ENCODE results near the gene TSPAN13.

The TSPAN13 gene

DNA sequence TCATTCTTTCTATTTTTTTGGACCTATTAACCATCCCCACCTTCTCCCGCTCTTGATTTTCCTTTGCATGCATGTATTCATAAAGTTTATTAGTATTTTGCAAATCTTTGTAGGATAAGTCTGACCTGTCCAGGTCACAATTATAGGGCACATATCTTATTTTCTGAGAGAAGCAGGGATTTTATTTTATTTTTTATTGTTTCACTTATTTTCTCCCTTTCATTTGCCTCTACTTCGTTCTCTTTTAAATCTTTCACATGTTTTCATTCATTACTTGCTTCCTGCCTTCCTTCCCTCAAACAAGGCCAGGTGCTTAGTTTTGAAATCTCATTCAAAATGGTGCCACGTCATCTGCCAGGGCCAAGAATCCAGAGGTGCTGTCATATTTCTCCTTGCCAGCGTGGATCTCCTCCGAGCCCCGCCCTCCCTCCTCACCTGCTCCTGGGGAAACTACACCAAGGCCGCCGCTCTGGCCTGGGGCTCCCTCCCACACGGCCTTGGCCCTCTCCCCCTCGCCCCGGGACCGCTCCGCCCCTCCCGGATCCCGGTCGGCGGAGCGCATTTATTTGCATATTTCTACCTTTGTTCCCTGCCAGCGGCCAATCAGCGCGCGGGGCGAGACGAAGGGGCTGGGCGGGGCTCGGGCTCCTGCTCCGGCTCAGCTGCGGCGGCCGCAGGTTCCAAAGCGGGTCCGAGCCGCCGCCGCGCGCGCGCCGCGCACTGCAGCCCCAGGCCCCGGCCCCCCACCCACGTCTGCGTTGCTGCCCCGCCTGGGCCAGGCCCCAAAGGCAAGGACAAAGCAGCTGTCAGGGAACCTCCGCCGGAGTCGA, at the start of gene TSPAN13:
Gene TSPAN13 (plus strand): TSS at position 654 of the 830 bp plus-strand sequence. CDS start 213 bp downstream, outside the sequence.
- peak within 1 kb of the TSS; percentile 76 for H3K4me3 Mint-ChIP-seq
- no peaks in the 10 kb centered on the region for H3K9me3 Mint-ChIP-seq
- CTCF ChIA-PET: no interaction called here
- H3K4me1 Mint-ChIP-seq: peaks cover 14% of the 10 kb centered on the region
- no peaks in the 10 kb centered on the region for H3K36me3 Mint-ChIP-seq
- DNase-seq: peak; percentile 86
- H3K27ac Mint-ChIP-seq: no peak within 1 kb of the TSS
- peaks cover 36% of the 10 kb centered on the region for H3K27me3 Mint-ChIP-seq

DNA sequence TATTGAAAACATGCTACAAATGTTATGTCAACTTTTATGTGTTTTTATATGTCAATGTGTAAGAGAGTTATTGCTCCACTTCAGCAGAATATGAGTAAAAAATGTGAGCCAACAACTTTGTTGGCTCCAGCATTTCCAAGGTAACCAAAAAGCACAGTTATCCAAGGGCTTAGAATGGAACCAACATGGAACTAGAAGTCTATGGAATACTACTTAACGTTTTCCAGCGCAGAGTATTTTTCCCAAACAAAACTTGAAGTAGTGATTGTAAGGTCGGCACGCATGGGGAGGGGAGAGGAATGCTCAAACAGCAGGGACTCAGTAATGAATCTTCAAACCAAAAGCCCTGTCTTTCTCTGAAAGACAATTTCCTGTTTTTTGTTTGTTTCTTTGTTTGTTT, 45.0 kb upstream of the TSPAN13 start:
- CTCF ChIA-PET: no interaction called here
- peaks cover 6% of the 10 kb centered on the region for H3K4me1 Mint-ChIP-seq
- H3K4me3 Mint-ChIP-seq: no peak overlapping the region
- no peak overlapping the region for H3K27ac Mint-ChIP-seq
- H3K9me3 Mint-ChIP-seq: no peaks in the 10 kb centered on the region
- H3K27me3 Mint-ChIP-seq: no peaks in the 10 kb centered on the region
- H3K36me3 Mint-ChIP-seq: peaks cover 39% of the 10 kb centered on the region
- no peak for DNase-seq

- no peak overlapping the region for H3K4me3 Mint-ChIP-seq
- H3K27ac Mint-ChIP-seq: no peak overlapping the region
- CTCF ChIA-PET: no interaction called here
- no peaks in the 10 kb centered on the region for H3K9me3 Mint-ChIP-seq
- peaks cover 36% of the 10 kb centered on the region for H3K36me3 Mint-ChIP-seq
- H3K4me1 Mint-ChIP-seq: peaks cover 6% of the 10 kb centered on the region
- DNase-seq: no peak
- no peaks in the 10 kb centered on the region for H3K27me3 Mint-ChIP-seq
Observed at GRCh38 chr7:16708980-16709379, 44.6 kb upstream of the TSPAN13 start.

DNA sequence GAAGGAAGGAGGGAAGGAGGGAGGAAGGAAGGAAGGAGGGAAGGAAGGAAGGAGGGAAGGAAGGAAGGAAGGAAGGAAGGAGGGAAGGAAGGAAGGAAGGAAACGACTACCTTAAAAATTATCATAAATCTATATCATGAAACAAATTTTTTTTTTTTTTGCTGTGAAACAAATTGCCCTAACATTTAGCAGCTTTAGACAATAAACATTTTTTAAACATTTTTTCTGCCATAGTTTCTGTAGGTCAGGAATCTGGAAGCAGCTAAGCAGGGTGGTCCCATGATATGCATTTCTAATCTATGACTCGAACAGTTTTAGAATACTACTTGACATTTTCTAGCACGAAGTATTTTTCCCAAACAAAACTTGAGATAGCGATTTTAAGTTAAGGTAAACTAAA, 42.9 kb upstream of the TSPAN13 start:
- Mint-ChIP-seq H3K27ac (no peak overlapping the region), H3K4me3 (no peak overlapping the region), H3K9me3 (no peaks in the 10 kb centered on the region), H3K27me3 (no peaks in the 10 kb centered on the region), H3K36me3 (peaks cover 30% of the 10 kb centered on the region), H3K4me1 (peaks cover 6% of the 10 kb centered on the region)
- no peak for DNase-seq
- CTCF ChIA-PET: no interaction called here

- Mint-ChIP-seq H3K36me3 (peaks cover 22% of the 10 kb centered on the region), H3K27me3 (no peaks in the 10 kb centered on the region), H3K9me3 (no peaks in the 10 kb centered on the region), H3K4me3 (no peak overlapping the region), H3K4me1 (peaks cover 6% of the 10 kb centered on the region), H3K27ac (no peak overlapping the region)
- CTCF ChIA-PET: no interaction called here
- DNase-seq: no peak
Observed at GRCh38 chr7:16711730-16712129, 41.8 kb upstream of the TSPAN13 start.

GRCh38 chr7:16712916-16713315, 40.6 kb upstream of the TSPAN13 start:
- Mint-ChIP-seq H3K27ac (no peak overlapping the region), H3K4me1 (peaks cover 6% of the 10 kb centered on the region), H3K4me3 (no peak overlapping the region), H3K36me3 (peaks cover 18% of the 10 kb centered on the region), H3K27me3 (no peaks in the 10 kb centered on the region), H3K9me3 (no peaks in the 10 kb centered on the region)
- CTCF ChIA-PET: no interaction called here
- no peak for DNase-seq

- CTCF ChIA-PET: no interaction called here
- H3K27ac Mint-ChIP-seq: no peak overlapping the region
- no peaks in the 10 kb centered on the region for H3K9me3 Mint-ChIP-seq
- no peak for DNase-seq
- no peak overlapping the region for H3K4me3 Mint-ChIP-seq
- no peaks in the 10 kb centered on the region for H3K27me3 Mint-ChIP-seq
- peaks cover 6% of the 10 kb centered on the region for H3K36me3 Mint-ChIP-seq
- H3K4me1 Mint-ChIP-seq: peaks cover 3% of the 10 kb centered on the region
Observed at GRCh38 chr7:16715928-16716327, 37.6 kb upstream of the TSPAN13 start.

- H3K36me3 Mint-ChIP-seq: no peaks in the 10 kb centered on the region
- H3K27me3 Mint-ChIP-seq: no peaks in the 10 kb centered on the region
- CTCF ChIA-PET: interaction anchor here (0.7 kb wide), 1 partner anchor 472 kb away, joined by 3 read pairs; no protein-coding TSS in a partner anchor
- H3K4me1 Mint-ChIP-seq: no peaks in the 10 kb centered on the region
- no peak overlapping the region for H3K27ac Mint-ChIP-seq
- H3K4me3 Mint-ChIP-seq: no peak overlapping the region
- DNase-seq: no peak
- H3K9me3 Mint-ChIP-seq: no peaks in the 10 kb centered on the region
Observed at GRCh38 chr7:16718111-16718656, 35.4 kb upstream of the TSPAN13 start.

DNA sequence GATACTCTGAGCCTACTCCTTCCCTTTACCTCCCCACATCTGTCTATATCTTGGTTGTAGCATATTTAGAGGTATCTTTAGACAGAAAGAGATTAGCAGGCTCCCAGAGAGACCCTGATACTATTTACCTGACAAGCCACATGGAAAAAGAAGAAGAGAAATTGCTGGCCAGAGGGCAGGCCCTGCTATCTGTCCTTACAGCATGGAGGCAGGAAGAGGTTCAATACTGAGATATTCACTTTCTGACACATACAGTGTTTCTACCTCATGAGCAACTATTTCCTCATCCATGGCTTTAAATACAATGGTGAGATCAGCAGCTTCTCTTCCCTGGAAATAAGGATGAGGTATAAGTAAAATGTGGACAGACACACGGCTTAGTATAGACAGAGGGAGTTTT, 33.9 kb upstream of the TSPAN13 start:
- H3K9me3 Mint-ChIP-seq: no peaks in the 10 kb centered on the region
- no peak overlapping the region for H3K27ac Mint-ChIP-seq
- no peak overlapping the region for H3K4me3 Mint-ChIP-seq
- no peak for DNase-seq
- H3K4me1 Mint-ChIP-seq: no peaks in the 10 kb centered on the region
- CTCF ChIA-PET: no interaction called here
- no peaks in the 10 kb centered on the region for H3K36me3 Mint-ChIP-seq
- H3K27me3 Mint-ChIP-seq: no peaks in the 10 kb centered on the region

GRCh38 chr7:16721541-16721940, 32.0 kb upstream of the TSPAN13 start:
- Mint-ChIP-seq H3K36me3 (no peaks in the 10 kb centered on the region), H3K27me3 (no peaks in the 10 kb centered on the region), H3K4me3 (no peak overlapping the region), H3K27ac (no peak overlapping the region), H3K9me3 (no peaks in the 10 kb centered on the region), H3K4me1 (no peaks in the 10 kb centered on the region)
- CTCF ChIA-PET: no interaction called here
- DNase-seq: no peak

GRCh38 chr7:16724344-16724743, 29.2 kb upstream of the TSPAN13 start:
- no peaks in the 10 kb centered on the region for H3K9me3 Mint-ChIP-seq
- no peaks in the 10 kb centered on the region for H3K27me3 Mint-ChIP-seq
- H3K36me3 Mint-ChIP-seq: no peaks in the 10 kb centered on the region
- no peaks in the 10 kb centered on the region for H3K4me1 Mint-ChIP-seq
- H3K27ac Mint-ChIP-seq: no peak overlapping the region
- no peak overlapping the region for H3K4me3 Mint-ChIP-seq
- no peak for DNase-seq
- CTCF ChIA-PET: interaction anchor here (0.7 kb wide), 1 partner anchor 1328 kb away, joined by 4 read pairs; no protein-coding TSS in a partner anchor

DNA sequence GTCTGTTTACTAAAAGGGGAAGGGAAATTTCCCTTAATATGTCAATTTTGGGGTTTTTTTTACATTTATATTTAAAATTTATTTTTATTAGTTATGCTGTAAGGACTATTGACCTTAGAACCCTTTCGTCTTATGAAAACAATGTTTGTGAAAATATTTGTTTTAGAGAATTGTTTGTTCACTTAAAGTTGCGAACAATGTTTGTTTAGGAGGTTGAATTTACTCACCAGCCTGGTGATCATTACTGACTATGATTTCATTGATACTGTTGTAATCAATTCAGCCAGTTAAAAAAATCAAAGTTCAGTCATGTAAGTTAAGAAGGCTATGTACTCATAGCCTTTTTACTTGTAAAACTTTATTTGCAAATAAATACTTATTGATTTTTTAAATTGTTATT, 27.4 kb upstream of the TSPAN13 start:
- H3K4me1 Mint-ChIP-seq: no peaks in the 10 kb centered on the region
- H3K27me3 Mint-ChIP-seq: no peaks in the 10 kb centered on the region
- H3K4me3 Mint-ChIP-seq: no peak overlapping the region
- DNase-seq: no peak
- H3K36me3 Mint-ChIP-seq: no peaks in the 10 kb centered on the region
- CTCF ChIA-PET: no interaction called here
- no peaks in the 10 kb centered on the region for H3K9me3 Mint-ChIP-seq
- no peak overlapping the region for H3K27ac Mint-ChIP-seq

DNA sequence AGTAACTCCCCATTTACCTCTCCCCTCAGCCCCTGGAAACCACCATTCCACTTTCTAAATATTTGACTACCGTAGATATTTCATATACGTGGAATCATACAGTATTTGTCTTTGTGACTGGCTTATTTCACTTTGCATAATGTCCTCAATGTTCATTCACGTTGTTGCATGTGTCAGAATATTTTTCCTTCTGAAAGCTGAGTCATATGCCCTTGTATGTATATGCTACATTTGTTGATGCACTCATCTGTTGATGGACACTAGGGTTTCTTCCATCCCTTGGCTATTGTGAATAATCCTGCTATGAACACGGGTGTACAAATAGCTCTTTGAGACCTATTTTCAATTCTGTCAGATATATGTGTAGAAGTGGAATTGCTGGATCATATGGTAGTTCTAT, 25.8 kb upstream of the TSPAN13 start:
- CTCF ChIA-PET: no interaction called here
- no peak overlapping the region for H3K4me3 Mint-ChIP-seq
- H3K27me3 Mint-ChIP-seq: no peaks in the 10 kb centered on the region
- no peaks in the 10 kb centered on the region for H3K4me1 Mint-ChIP-seq
- no peak for DNase-seq
- H3K27ac Mint-ChIP-seq: no peak overlapping the region
- H3K36me3 Mint-ChIP-seq: no peaks in the 10 kb centered on the region
- H3K9me3 Mint-ChIP-seq: no peaks in the 10 kb centered on the region

DNA sequence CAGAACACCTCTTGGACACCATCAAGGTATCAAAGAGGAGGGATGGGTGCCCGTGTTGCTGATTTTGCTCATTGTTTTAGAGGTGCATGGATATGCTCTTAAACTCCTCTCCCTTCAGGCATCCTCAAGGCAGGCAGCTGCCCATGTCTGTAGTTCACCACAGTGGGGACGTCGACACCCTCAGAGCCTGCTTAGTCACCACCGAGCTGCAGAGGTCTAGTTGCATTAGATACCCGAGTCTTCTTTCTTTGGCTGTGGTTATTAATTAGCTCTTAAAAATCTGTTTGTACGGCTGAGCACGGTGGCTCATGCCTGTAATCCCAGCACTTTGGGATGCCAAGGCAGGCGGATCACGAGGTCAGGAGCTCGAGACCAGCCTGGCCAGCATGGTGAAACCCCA, 24.7 kb upstream of the TSPAN13 start:
- DNase-seq: no peak
- no peaks in the 10 kb centered on the region for H3K9me3 Mint-ChIP-seq
- CTCF ChIA-PET: no interaction called here
- H3K27me3 Mint-ChIP-seq: no peaks in the 10 kb centered on the region
- H3K36me3 Mint-ChIP-seq: no peaks in the 10 kb centered on the region
- H3K4me3 Mint-ChIP-seq: no peak overlapping the region
- H3K27ac Mint-ChIP-seq: no peak overlapping the region
- H3K4me1 Mint-ChIP-seq: no peaks in the 10 kb centered on the region

GRCh38 chr7:16729541-16729940, 24.0 kb upstream of the TSPAN13 start:
- Mint-ChIP-seq H3K36me3 (no peaks in the 10 kb centered on the region), H3K27me3 (no peaks in the 10 kb centered on the region), H3K9me3 (no peaks in the 10 kb centered on the region), H3K4me1 (no peaks in the 10 kb centered on the region), H3K4me3 (no peak overlapping the region), H3K27ac (no peak overlapping the region)
- CTCF ChIA-PET: no interaction called here
- no peak for DNase-seq

Data from activated naive CD4-positive, alpha-beta T cell treated with anti-CD3 and anti-CD28 coated beads, Interleukin-2, amount 10 ng/mL, durations not matched to agents 7 days and 5 days (primary cell).